ENCODE measurements around the gene GCA.

- TF ChIP-seq POLR2A (IDR thresholded peaks at IDR 0.05; ENCODE audit: extremely low read depth, insufficient read length) (no peak), MAX (IDR thresholded peaks at IDR 0.05; ENCODE audit: low read depth, low read length) (no peak)
Measured at GRCh38 chr2:162312853-162313252, 31.1 kb upstream of the GCA start.
